HepG2 (cell line): ENCODE data around the gene CDH13.

Experiments used
- GPBP1L1 ChIP-seq: sonication (generic); formaldehyde crosslinking; IDR thresholded peaks from 2 replicates; pipeline ENCODE4 v1.5.0; 2020; ENCODE audit warnings: mild to moderate bottlenecking, missing genetic modification reagents
- NR2C2 ChIP-seq: sonication (generic); formaldehyde crosslinking; IDR thresholded peaks from 2 replicates; pipeline ENCODE4 v1.4.0; 2020; ENCODE audit warnings: missing genetic modification reagents, mild to moderate bottlenecking, moderate library complexity, borderline replicate concordance
- POLR2A ChIP-seq, 2 experiments: IDR thresholded peaks; 2 replicates each; pipeline ENCODE4 v1.6.1; 2011; ENCODE audit warnings: low read depth in 2 of 2, low read length in 2 of 2, mild to moderate bottlenecking in 1 of 2, moderate library complexity in 1 of 2; ENCODE audit not compliant: insufficient read depth in 1 of 2
- POLR2AphosphoS5 ChIP-seq: IDR thresholded peaks from 2 replicates; pipeline ENCODE4 v1.6.1; 2012; ENCODE audit warnings: low read depth, low read length
- RBAK ChIP-seq: sonication (generic); formaldehyde crosslinking; IDR thresholded peaks from 2 replicates; pipeline ENCODE4 v1.5.1; 2020; ENCODE audit warnings: mild to moderate bottlenecking, missing genetic modification reagents
- ZNF558 ChIP-seq: sonication (generic); formaldehyde crosslinking; IDR thresholded peaks from 2 replicates; pipeline ENCODE4 v1.9.0; 2022; ENCODE audit warnings: mild to moderate bottlenecking, missing genetic modification reagents, borderline replicate concordance
- ZNF816 ChIP-seq: sonication (generic); formaldehyde crosslinking; IDR thresholded peaks from 2 replicates; pipeline ENCODE4 v1.8.0; 2022; ENCODE audit warnings: missing genetic modification reagents, mild to moderate bottlenecking, borderline replicate concordance
- TF ChIP-seq, protein P1 (sequence below), 2 experiments: sonication (generic) in 1 of 2; formaldehyde crosslinking in 1 of 2; IDR thresholded peaks; 2 replicates each; pipeline versions ENCODE4 v1.4.0 to v1.6.1; 2016 to 2020; ENCODE audit warnings: borderline replicate concordance in 1 of 2, low read depth in 1 of 2, mild to moderate bottlenecking in 1 of 2, missing genetic modification reagents in 1 of 2

- TF ChIP-seq, protein P1, sequence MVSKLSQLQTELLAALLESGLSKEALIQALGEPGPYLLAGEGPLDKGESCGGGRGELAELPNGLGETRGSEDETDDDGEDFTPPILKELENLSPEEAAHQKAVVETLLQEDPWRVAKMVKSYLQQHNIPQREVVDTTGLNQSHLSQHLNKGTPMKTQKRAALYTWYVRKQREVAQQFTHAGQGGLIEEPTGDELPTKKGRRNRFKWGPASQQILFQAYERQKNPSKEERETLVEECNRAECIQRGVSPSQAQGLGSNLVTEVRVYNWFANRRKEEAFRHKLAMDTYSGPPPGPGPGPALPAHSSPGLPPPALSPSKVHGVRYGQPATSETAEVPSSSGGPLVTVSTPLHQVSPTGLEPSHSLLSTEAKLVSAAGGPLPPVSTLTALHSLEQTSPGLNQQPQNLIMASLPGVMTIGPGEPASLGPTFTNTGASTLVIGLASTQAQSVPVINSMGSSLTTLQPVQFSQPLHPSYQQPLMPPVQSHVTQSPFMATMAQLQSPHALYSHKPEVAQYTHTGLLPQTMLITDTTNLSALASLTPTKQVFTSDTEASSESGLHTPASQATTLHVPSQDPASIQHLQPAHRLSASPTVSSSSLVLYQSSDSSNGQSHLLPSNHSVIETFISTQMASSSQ (IDR thresholded peaks at IDR 0.05; ENCODE audit: low read depth): no peak
- TF ChIP-seq, protein P1 (CRISPR knock-in tag; IDR thresholded peaks at IDR 0.05; ENCODE audit: borderline replicate concordance): no peak
- TF ChIP-seq ZNF816 (CRISPR knock-in tag): no peak
- TF ChIP-seq GPBP1L1 (CRISPR knock-in tag): no peak
- no peak for TF ChIP-seq ZNF558
- no peak for TF ChIP-seq NR2C2 (CRISPR knock-in tag)
- no peak for TF ChIP-seq RBAK (CRISPR knock-in tag)
- TF ChIP-seq POLR2A (IDR thresholded peaks at IDR 0.05; ENCODE audit: insufficient read depth in 1 of 2, low read depth in 2 of 2, low read length in 2 of 2): no peak
- no peak for TF ChIP-seq POLR2AphosphoS5
Measured at GRCh38 chr16:83630979-83631378, 1004.2 kb downstream of the CDH13 start.
